HG03025 (cell line): ENCODE results near the gene JPH4.

Experiments used
- ATAC-seq: cut with Tn5 transposase; IDR thresholded peaks from one replicate; pipeline ENCODE4 v1.9.1; 2021; ENCODE audit warnings: mild to moderate bottlenecking, moderate library complexity; ENCODE audit not compliant: unreplicated experiment, low FRiP score

Gene JPH4

DNA sequence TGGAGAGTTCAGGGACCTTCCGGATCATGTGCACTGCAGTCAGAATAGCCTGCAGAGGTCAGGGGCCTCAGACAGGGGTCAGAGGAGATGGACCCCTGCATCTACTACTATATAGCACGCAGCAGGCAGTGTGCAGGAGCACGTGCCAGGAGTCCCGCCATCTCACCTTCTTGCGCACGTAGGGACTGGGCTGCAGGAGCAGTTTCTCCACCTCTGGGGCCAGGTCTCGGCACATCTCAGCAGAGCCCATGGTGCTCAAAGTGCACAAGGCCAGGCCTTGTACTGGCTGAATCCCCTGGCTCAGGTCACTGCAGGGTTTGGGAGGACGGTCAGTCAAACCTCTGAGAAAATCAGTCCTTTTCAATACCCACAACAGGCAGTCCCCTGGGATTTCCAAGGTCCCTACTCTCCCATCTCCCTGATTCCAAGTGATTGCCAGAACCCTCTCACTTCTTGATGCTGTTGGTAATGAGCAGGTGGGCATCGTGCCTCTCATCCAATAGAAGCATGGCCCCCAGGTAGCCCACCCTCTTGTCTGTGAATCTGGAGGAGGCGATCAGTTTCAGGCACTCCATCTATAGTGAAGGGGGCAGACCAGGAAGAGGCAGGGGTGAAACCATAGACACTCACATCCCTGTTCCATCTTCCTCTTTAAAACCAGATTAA lies 12.3 kb downstream of the JPH4 start:
- no peak for ATAC-seq

DNA sequence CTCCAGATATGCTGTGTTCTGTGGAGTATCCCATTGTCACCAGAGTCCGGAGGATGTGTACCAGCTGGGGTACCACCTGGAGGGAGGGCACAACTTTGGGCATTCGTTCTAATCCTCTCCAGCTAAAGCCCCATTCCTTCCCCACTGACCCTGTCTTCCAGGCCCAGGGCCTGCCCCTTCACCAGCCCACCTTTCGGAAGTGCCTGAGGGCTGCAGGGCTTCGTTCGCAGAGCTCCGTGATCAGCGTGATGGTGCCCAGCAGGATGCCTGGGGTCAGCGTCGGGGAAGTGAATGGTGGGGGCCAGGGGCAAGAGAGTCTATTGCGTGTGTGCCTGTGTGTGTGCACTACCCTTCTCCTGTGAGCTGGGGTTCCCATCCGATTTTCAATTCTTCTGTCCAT lies 13.0 kb downstream of the JPH4 start:
- ATAC-seq: no peak

DNA sequence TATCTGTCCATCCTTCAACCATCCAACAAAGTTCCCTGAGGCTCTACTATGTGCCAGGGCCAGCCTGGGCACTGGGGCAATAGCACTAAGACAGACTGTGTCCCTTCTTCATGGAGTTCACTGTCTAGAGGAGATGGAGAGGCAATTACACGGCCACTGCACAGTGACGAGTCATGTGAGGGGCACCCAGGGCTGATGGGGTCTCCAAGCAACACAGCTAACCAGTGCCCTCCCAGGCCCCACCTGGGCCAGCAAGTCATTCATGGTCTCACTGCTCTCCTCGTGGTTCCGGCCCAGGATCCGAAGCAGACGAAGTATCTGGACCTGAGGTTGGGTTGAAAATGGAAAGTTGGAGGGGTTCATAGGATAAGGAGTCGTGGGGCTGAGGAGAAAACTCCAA lies 13.7 kb downstream of the JPH4 start:
- no peak for ATAC-seq

DNA sequence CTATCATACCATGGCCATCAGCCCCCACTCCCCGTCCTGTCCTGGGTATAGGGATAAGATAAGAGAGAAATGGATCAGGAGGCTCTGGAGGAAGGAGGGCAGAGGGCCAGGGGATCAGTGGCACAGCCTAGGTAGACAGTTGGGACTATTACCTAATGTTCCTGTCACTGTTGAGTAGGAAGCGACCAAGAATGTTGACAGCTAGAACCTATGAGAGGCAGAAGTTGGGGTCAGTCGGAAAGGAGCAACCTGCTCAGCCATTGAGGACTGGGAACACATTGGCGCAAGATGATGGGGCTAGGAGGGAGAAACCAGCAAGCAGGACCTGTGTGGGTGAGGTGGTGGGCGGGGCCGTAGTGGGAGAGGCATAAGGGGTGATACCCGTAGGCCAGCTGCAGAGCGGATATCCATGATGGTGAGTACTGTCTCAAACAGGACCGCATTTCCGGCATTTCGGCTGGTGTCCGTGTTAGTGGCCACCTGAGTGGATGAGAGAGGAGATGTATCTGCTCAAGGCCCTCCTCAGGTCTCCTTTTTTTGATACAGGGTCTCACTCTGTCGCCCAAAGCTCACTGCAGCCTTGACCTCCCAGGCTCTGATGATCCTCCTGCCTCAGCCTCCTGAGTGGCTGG lies 14.3 kb downstream of the JPH4 start:
- ATAC-seq: no peak

DNA sequence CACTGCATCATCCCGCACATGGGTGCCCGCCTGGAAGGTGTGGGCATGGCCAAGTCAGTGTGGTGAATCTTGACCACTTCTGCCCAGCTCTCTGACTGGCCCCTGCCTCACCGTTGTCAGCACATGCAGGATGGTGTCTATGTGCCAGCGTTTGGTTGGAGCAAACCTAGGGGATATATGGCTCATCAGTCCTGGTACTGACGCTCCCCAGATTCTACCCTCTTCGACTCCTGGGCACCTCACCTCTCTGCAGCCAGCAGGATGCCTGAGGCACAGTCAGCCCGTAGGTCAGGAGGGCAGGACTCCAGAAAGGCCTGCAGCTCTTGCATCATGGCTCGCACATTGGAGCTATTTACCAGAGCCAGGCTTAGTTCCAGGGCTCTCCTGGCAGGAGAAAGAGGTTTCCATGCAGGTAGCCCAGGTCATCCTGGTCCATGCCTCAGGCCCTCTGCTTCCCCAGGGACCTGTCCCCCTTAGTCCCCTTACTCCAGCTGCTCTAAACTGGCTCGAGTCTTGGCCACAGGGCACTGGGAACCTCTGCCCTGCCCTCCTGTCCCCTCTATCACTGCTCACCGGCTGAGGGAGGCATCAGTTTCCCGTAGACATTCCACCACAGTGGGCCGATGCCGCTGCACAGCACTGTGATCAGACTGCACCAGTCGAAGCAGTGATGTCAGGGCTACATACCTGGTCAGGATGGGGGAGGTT lies 15.0 kb downstream of the JPH4 start:
- ATAC-seq: no peak

DNA sequence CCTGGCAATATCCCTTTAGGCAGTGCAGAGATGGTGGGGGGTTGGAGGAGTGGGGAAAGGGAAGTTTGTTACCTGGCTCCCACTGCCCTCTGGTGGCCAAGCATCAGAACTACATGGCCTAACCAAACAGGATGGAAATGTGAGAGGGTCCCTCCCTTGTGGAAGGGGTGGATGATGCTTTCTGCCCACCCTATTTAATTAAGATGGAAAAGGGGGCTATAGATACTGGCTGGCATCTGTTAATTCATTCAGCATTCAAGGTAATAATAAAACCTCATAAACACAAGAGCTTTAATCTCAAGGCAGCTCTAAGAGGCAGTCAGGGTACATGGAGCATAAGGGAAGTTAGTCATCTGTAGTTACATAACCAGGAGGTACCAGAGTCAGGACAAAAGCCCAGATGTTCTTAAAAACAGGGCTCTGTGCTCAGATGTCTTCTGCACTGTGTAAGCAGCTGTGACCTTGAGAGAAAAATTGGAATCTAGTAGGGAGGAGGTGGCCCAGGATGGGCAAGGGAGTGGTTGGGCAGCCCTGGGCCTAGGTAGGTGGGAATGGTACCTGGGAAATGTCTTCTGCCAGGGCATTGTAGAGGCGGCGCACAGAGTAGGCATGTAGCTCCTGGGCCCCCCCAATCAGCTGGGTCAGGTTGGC lies 15.6 kb downstream of the JPH4 start:
- ATAC-seq: no peak

DNA sequence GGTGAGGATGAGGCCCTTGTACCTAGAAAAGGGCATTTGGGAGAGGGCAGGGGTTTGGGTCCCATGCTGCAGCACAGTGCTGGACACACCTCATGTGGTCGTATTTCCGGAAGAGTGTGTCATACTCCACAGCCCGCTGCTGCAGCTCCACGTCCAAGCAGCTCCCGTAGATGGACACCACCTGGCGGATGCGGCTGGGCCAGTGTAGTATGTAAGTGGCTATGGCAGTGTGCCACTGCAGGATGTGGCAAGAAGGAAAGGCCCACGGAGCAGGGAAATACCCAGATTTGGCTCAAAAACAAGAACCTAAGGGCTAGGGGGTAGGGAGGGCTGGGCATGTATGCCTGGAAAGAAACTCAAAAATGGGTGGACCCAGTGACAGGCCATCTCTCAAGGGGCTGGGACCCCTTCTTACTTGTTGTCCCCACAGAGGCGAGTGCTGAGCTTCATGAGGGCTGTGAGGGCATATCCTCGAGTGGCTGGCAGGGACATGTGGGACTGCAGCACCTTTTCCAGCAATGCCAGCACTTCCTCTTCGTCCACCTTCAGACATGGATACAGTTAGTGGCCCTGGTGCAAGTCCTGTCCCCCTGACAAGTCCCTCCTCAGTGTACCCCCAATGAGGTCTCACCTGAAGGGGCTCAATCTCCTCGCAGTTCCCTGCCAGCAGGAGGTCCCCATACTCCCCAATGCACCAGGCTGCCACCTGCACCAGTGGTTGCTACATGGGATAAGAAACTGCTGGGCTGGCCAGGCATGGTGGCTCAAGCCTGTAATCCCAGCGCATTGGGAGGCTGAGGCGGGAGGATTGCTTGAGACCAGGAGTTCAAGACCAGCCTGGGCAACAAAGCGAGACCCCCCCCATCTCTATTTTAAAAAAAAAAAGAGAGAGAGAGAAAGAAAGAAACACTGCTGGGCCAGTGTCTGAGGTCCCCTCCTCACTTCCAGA lies 16.4 kb downstream of the JPH4 start:
- ATAC-seq: no peak

DNA sequence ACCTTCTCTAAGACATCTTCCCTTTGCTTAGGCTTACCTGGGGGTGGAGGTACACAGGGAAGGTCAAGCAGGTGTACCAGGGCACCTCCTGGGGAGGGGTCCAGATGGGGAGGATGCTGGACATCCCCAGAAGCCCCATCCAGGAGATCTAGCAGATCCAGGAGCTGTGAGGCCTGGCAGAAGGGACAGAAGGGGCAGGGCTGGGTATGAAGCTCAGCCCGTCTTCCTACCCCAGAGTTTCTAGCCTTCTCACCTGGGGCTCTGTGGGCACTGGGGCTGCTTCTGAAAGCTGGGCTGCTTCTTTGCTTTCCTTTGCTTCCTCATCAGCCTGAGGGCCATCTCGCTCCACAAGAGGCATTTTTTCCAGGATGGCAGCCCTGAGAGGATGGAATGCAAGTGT lies 17.3 kb downstream of the JPH4 start:
- ATAC-seq: no peak

DNA sequence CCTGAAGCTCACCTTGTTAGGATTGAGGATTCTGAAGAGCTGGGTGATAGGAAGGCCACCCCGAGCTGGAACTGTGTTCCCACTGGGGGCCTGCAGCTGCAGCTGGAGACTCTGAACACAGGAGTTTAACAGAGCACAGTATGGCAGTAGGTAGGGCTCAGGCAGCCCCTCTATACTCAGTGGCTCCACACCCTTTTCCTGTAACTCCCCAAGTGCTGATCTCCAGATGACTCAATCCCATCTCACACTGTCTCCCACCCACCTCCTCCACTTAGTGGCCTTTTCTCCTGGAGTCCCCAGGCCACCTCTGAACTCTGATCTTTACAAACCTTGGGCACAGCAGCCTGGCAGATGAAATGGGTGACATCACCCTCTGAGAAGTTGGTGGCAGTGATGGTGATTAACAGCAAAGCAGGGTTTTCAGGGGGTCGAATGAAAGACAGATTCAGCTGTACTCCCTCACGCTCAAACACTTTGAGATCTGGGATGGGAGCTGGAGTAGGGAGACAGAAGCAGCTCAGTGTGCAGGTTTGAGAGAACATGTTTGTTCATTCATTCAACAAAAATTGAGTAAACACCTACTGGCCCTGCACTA lies 18.6 kb downstream of the JPH4 start:
- no peak for ATAC-seq

DNA sequence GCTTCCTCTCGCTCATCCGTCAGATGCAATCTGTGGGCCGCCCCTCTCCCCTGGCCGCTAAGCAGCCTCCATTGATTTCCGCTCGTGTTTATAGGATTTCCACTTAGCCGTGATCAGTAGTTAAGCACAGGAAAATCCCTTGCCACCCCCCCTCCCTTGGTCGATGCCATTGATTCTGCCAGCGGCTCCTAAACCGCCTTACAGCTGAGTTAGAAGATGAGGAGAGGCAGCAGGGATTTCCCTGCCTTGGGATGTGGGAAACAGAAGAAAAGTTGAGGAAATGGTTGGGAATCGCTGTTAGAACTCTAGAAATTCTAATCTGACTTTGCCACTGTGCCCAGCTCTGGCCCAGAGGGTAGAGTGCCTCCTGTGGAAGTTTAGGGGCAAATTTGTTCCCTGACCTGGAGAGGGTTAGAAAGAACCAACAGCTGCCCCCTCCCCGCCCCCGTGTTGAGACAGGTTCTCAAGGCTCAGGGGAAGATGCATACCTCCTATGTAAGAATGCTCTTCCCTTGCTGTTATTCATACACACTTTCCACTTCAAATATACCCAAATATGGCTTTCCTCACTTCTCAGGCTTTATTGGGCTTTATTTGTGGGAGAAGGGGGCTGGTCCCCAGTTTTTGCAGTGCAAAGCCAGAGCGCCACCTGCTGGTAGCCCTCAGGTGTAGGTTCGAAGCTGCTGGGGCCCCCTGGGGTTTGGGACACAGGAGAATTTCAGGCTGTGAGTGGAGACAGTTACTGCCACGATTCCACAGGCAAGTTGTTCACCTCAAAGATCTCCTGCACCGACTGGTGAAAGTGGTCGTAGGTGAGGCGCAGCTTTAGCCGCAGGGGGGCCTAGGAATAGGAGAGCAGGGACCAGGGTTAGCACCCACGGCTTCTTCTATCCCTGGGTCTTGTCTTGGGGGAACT lies 19.3 kb downstream of the JPH4 start:
- no peak for ATAC-seq

DNA sequence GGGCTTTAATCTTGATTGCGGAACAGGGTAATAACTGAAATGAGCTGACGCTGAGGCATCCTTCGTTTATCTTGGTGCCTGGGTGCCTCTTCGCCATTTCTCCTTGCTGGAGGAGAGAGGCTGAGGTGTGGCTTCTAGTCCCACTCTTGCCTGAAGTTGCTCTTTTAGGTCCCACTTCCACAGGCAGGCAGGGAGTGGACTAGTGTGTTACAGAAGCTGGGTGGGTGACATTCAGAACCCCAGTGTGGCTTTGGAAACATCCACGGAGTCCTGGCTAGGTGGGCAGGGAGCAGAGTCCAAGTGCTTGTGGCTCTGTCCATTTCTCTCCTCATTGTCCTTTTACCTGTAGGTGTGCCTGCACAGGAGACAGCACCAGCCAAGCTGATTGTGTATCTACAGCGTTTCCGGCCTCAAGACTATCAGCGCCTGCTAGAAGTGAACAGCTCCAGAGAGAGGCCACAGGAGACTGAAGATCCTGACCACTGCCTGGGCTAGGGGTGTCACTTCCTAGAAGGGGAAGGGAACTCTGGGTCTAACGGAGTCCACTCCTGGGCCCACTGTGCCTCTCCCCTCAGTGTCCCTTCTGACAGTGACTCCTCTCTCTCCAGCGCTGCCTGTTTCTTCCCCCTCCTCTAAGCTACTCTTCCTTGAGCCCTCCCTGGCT lies 20.1 kb downstream of the JPH4 start:
- ATAC-seq: no peak

DNA sequence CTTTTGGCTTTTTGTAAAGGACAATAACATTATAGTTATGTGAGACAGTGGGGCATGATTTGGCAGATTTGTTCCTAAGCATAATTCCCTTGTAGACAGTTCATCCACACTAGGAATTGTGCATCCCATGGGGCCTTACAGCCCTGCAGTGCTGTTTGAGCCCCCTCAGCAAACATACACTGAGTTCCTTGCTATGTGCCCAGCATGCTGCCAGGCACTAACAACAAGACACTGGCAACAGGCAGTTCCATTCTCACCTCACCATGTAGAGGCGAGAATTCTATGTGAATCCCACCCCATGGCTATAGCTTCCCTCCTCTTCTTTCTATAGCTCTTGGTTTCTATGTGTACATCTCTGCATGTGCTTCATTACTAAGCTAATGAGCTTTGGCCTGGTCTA lies 20.6 kb downstream of the JPH4 start:
- ATAC-seq: no peak

DNA sequence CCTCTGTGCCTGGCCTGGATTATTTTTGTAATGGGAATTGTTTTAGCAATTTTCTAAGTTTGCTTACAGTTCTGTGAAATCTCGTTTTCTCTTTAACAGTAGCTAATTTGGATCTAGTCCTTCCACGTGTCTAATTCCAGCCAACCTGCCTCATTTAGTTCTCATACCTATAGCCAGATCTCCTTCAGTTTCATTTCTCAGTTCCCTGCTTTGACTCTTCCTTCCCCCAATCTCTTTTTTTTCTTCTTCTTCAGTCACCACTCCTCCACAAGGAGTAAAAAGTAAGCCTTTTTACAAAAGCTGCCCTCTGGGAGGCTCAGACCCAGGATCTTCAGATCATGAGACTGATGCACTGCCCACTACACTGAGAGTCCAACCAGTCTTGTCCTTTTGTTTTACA lies 21.1 kb downstream of the JPH4 start:
- no peak for ATAC-seq

DNA sequence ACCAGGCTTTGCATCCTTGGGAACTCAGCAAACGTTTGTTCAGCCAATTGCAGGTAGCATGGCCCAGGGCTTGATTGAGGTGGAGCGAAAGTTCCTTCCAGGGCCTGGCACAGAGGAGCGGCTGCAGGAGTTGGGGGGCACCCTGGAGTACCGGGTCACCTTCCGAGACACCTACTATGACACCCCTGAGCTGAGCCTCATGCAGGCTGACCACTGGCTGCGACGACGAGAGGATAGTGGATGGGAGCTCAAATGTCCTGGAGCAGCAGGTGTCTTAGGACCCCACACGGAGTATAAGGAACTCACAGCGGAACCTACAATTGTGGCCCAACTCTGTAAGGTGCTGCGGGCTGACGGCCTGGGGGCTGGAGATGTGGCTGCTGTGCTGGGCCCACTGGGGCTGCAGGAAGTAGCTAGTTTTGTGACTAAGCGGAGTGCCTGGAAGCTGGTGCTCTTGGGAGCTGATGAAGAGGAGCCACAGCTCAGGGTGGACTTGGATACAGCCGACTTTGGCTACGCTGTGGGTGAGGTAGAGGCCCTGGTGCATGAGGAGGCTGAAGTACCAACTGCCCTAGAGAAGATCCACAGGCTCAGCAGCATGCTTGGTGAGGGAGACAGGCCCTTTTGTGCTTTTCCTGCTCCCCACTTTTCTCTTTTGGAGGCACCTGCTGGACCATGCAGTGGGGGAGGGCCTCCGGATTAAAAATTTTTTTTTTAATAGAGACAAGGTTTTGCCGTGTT lies 21.7 kb downstream of the JPH4 start:
- no peak for ATAC-seq

DNA sequence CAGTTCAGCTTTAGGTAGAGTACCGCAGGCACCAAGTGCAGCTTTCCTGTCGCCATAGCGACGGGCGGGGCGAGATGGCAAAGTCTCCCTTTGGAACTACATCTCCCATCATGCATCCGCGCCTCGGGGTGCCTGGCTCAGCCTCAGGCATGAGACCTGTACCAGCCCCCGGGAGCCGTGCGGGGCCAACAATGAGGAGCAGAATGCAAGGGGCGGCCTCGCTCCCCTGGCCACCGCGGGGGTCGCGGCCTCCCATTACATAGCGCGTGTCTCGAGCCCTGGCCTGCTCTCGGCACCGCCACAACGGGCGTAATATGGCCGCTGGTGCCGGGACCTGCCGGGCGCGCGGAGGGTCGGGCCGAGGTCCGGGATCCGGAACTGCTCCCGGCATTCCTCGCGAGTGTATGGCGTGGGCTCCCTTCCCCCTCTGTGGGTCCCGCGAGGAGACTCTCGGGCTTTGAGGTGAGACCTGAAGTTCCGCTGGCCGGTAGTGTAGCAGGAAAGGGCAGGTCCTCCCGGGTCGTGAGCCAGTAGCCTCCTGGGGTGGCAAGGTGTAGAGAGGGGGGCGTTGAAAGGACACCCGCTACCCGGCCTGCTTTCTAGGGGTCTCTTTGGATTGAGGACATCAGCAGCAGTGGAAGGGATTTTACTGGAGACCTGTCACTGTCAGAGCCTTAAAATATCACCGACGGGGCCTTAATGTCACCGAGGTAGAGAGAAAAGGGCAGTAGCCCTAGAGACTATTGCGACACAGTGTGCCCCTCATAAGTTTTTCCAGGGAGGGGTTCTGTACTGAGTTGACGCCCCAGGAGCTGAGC lies 22.5 kb downstream of the JPH4 start, which contains the start of gene THTPA:
THTPA (plus strand) TSS at position 390 of the 818 bp plus-strand sequence. CDS start 487 bp downstream, outside the sequence.
- ATAC-seq: peak; percentile 79

DNA sequence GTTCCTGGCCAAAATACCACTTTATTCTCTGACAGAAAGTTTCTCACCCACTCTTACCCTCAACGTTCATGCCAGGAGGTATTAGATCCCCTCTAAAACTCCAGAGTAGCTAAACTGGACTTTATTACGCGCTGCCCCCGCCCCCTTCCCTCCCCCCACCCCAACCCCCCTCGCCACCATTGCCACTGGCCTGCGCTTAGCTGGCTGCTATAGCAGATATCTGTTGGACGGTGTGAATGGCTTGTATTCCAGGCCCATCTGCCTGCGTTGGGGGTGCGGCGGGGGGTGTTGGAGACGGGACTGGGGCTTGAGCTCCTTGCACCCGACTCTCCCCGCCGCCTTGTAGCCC lies 23.1 kb downstream of the JPH4 start:
- ATAC-seq: no peak
